ENCODE data around the gene ADGRL3. TPM values are rescaled to one million over a fixed set of nuclear protein-coding genes. Genes with fewer than 3 reads are reported as not detected.

ADGRL3 gene
- total RNA-seq, 1 donor: under 0.01 TPM

- H3K4me3 ChIP-seq (ENCODE audit: low read depth, low read length): no peak overlapping the region
- no peak for TF ChIP-seq CTCF (IDR thresholded peaks at IDR 0.05; ENCODE audit: insufficient read depth, low read length)
- DNase-seq (ENCODE audit: low read depth): no peak
Measured at GRCh38 chr4:62080431-62080830, 880.3 kb downstream of the ADGRL3 start.

DNA sequence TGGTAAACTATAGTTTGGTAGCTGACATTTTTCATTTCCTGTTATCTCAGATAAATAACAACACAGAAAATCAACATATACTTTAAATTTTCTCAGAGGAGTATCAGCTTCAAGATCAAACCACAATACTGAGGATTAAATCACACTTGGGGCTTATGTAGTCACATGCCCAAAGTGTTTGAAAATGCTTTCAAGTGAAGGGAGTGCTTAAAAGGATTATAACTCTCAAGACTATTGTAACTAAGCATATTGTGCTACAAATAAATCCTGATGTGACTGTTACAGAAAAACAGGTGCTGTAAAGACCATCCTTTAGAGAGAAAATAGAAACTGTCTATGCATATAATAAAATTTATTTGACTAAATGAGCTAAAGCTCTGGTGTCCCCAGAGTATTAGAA, 887.6 kb downstream of the ADGRL3 start:
- no peak overlapping the region for H3K4me3 ChIP-seq (ENCODE audit: low read depth, low read length)
- DNase-seq (ENCODE audit: low read depth): no peak
- TF ChIP-seq CTCF (IDR thresholded peaks at IDR 0.05; ENCODE audit: insufficient read depth, low read length): no peak

DNA sequence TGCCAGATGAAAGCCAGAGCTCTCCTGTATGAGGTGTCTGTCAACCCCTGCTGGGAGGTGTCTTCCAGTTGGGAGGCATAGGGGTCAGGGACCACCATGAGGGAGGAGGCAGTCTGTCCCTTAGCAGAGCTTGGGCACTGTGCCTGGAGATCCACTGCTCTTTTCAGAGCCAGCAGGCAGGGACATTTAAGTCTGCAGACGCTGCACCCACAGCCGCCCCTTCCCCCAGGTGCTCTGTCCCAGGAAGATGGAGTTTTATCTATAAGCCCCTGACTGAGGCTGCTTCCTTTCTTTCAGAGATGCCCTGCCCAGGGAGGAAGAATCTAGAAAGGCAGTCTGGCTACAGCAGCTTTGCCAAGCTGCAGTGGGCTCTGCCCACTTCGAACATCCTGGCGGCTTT, 893.6 kb downstream of the ADGRL3 start:
- no peak overlapping the region for H3K4me3 ChIP-seq (ENCODE audit: low read depth, low read length)
- TF ChIP-seq CTCF (IDR thresholded peaks at IDR 0.05; ENCODE audit: insufficient read depth, low read length): no peak
- no peak for DNase-seq (ENCODE audit: low read depth)

GRCh38 chr4:62096881-62097280, 896.8 kb downstream of the ADGRL3 start:
- no peak for DNase-seq (ENCODE audit: low read depth)
- TF ChIP-seq CTCF (IDR thresholded peaks at IDR 0.05; ENCODE audit: insufficient read depth, low read length): no peak
- no peak overlapping the region for H3K4me3 ChIP-seq (ENCODE audit: low read depth, low read length)

- DNase-seq (ENCODE audit: low read depth): no peak
- no peak for TF ChIP-seq CTCF (IDR thresholded peaks at IDR 0.05; ENCODE audit: insufficient read depth, low read length)
- H3K4me3 ChIP-seq (ENCODE audit: low read depth, low read length): no peak overlapping the region
Measured at GRCh38 chr4:62115216-62115615, 915.1 kb downstream of the ADGRL3 start.

GRCh38 chr4:62117886-62118285, 917.8 kb downstream of the ADGRL3 start:
- DNase-seq (ENCODE audit: low read depth): no peak
- no peak overlapping the region for H3K4me3 ChIP-seq (ENCODE audit: low read depth, low read length)
- TF ChIP-seq CTCF (IDR thresholded peaks at IDR 0.05; ENCODE audit: insufficient read depth, low read length): no peak

GRCh38 chr4:62118558-62118957, 918.4 kb downstream of the ADGRL3 start:
- no peak for TF ChIP-seq CTCF (IDR thresholded peaks at IDR 0.05; ENCODE audit: insufficient read depth, low read length)
- H3K4me3 ChIP-seq (ENCODE audit: low read depth, low read length): no peak overlapping the region
- no peak for DNase-seq (ENCODE audit: low read depth)
